Dendritic cell treated with granulocyte-macrophage colony-stimulating factor and Interleukin-4, amounts not matched to agents 40 ng/mL and 50 ng/mL, for 4 days (primary cell): Measurements from ENCODE around the gene TNFSF10.
"Not testable (repeated sequence)": the region's sequence is repeated elsewhere in the genome, so short reads cannot be mapped to it uniquely, and the experiment has no call there.

Experiments
- H3K27ac Mint-ChIP-seq: one replicate; pipeline ENCODE4 v1.8.0; 2022; ENCODE audit warnings: mild to moderate bottlenecking, mixed read lengths
- H3K27me3 Mint-ChIP-seq: one replicate; pipeline ENCODE4 v1.8.0; 2022; ENCODE audit warnings: mild to moderate bottlenecking, mixed read lengths
- H3K36me3 Mint-ChIP-seq: one replicate; pipeline ENCODE4 v1.8.0; 2022; ENCODE audit warnings: low read depth, mixed read lengths
- H3K4me1 Mint-ChIP-seq: one replicate; pipeline ENCODE4 v1.8.0; 2022; ENCODE audit warnings: low read depth, mixed read lengths
- H3K4me3 Mint-ChIP-seq: one replicate; pipeline ENCODE4 v1.8.0; 2022; ENCODE audit warnings: mild to moderate bottlenecking, moderate library complexity, mixed read lengths
- H3K9me3 Mint-ChIP-seq: one replicate; pipeline ENCODE4 v1.8.0; 2022; ENCODE audit warnings: mixed read lengths
- intact Hi-C: fragments of 100-400 bp; cut with micrococcal nuclease; formaldehyde crosslinking; loops from one replicate; pipeline ENCODE4 v1.15.0; 2022

TNFSF10 gene

DNA sequence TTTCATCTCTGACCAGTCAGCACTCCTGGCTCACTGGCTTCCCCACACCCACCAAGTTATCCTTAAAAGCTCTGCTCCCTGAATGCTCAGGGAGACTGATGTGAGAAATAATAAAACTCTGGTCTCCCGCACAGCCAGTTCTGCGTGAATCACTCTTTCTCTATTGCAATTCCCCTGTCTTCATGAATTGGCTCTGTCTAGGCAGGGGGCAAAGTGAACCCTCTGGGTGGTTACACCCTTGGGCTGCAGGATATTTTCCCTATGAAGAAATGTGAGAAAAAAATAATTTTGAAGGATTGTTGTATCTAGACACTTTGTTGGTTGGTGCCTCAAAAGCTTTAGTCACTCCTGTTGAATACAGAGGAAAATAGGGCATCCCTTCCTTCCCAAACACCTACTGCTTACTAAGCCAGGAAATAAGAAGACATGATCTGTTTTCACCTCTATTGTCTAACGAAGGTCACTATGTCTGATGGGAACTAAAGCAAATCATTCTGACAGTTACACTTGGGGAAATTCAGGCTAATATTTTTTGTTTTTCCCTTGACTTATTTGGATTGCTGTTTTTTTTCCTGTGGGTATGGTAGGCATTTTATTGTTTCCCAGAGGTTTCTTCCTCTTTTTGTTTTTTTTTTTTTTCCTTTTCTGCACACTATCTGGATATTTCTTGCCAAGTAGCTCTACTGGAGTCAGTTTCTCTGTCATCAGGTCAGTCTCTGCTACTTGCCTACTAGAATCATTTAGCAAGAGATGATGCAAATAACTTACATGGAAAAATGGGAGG lies 15.3 kb upstream of the TNFSF10 start:
- no peaks in the 10 kb centered on the region for H3K36me3 Mint-ChIP-seq
- intact Hi-C loops: no loop called here
- H3K9me3 Mint-ChIP-seq: no peaks in the 10 kb centered on the region
- H3K4me3 Mint-ChIP-seq: no peak overlapping the region
- peaks cover 25% of the 10 kb centered on the region for H3K4me1 Mint-ChIP-seq
- peaks cover 4% of the 10 kb centered on the region for H3K27me3 Mint-ChIP-seq
- H3K27ac Mint-ChIP-seq: peak overlapping the region; percentile 41

DNA sequence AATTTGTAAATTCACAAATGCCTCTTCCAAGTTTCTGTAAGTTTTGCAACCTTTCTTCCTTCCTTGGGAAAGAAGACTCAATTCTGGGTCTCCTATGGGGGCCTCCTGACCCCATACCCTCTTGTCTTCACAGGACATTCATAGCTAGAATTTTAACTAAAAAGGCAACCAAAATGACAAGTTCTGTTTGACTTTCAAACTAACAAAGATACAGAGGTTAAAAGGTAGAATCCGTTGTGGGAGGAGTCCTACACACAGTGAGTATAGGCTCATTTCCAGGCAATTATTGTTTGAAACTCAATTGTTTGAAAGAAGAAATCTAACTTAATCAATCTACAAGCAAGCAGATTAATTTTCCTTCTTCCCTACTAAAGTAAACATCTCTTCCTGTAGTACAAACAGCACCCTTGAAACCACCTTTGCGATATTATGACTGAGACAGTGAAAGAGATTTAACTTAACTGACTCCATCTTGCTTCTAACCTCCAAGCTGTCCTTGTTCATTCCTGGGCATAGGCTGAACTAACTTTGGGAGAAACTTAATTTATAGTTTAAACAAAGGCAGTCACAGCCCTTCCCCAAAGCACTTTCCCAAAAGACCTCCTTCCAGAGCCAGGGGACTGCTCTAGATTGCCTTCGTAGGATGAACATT lies 14.4 kb upstream of the TNFSF10 start:
- H3K27me3 Mint-ChIP-seq: peaks cover 4% of the 10 kb centered on the region
- H3K4me1 Mint-ChIP-seq: peaks cover 25% of the 10 kb centered on the region
- no peaks in the 10 kb centered on the region for H3K9me3 Mint-ChIP-seq
- no peak overlapping the region for H3K27ac Mint-ChIP-seq
- no peaks in the 10 kb centered on the region for H3K36me3 Mint-ChIP-seq
- intact Hi-C loops: no loop called here
- H3K4me3 Mint-ChIP-seq: no peak overlapping the region

DNA sequence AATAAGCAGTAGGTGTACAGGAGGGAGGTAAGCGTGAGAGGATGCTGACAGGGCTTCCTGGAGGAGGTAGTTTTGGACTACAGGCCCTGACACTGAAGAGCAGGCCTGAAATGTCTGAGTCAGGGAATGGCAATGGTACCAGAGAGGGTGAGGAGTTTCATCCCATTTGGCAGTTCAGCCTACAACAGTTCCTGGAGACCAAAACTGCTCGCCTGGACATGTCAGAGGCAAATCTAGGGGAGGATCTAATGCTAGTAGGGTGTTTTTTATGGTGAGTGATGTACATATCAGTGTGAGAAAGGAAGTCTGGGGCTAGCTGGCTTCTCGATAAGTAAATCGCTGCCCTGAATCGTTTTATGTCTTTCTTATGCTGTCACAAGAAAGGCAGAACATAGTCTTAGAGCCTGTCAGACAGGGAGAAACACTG lies 13.8 kb upstream of the TNFSF10 start:
- Mint-ChIP-seq H3K4me1 (peaks cover 25% of the 10 kb centered on the region), H3K4me3 (no peak overlapping the region), H3K36me3 (no peaks in the 10 kb centered on the region), H3K27me3 (peaks cover 4% of the 10 kb centered on the region), H3K9me3 (no peaks in the 10 kb centered on the region), H3K27ac (peak overlapping the region; percentile 6)
- intact Hi-C loops: no loop called here

DNA sequence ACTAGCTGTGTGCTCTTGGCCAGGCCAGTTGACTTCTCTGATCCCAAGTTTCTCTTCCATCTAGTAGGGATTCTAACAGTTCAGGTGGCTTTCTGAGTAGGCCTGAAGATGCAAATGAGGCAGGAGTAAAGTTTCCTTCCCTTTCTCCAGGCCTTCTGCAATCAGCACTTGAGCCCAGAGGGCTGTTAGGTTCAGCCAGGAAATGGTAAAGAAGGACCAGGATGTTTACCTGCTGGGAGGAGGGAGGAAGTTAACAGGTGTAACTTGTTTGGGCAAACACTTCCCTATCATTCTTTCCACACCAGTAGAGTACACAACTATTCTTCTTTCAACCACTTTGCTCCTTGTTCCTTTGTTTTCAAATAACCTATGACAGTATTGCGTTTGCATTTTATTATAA lies 13.3 kb upstream of the TNFSF10 start:
- H3K27me3 Mint-ChIP-seq: peaks cover 4% of the 10 kb centered on the region
- H3K4me3 Mint-ChIP-seq: no peak overlapping the region
- peak overlapping the region; percentile 6 for H3K27ac Mint-ChIP-seq
- no peaks in the 10 kb centered on the region for H3K9me3 Mint-ChIP-seq
- intact Hi-C loops: no loop called here
- no peaks in the 10 kb centered on the region for H3K36me3 Mint-ChIP-seq
- peaks cover 25% of the 10 kb centered on the region for H3K4me1 Mint-ChIP-seq

DNA sequence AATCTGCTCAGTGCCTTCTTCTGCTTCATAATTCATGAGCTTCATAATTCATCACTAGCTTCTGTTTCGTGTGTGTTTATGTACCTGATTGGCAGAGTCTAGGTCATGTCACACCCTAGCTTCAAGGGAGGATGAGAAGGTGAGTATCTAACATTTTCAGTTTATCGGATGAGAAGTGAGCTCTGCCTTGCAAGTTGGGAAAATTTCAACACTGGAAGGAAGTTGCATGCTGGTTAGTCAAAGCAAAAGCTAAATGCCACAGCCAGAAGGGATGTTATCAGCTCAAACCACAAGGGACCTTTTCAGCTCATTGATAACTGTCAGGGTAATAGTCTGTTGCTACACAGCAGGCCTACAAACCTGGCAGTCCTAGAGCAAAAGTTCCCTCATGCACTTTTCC lies 7.3 kb upstream of the TNFSF10 start:
- H3K27ac Mint-ChIP-seq: peak overlapping the region; percentile 64
- no peaks in the 10 kb centered on the region for H3K36me3 Mint-ChIP-seq
- intact Hi-C loops: loop anchor here (5.0 kb wide), 1 partner anchor 33 kb away; no protein-coding TSS in a partner anchor
- H3K4me1 Mint-ChIP-seq: peaks cover 9% of the 10 kb centered on the region
- H3K27me3 Mint-ChIP-seq: no peaks in the 10 kb centered on the region
- H3K9me3 Mint-ChIP-seq: no peaks in the 10 kb centered on the region
- H3K4me3 Mint-ChIP-seq: no peak overlapping the region

DNA sequence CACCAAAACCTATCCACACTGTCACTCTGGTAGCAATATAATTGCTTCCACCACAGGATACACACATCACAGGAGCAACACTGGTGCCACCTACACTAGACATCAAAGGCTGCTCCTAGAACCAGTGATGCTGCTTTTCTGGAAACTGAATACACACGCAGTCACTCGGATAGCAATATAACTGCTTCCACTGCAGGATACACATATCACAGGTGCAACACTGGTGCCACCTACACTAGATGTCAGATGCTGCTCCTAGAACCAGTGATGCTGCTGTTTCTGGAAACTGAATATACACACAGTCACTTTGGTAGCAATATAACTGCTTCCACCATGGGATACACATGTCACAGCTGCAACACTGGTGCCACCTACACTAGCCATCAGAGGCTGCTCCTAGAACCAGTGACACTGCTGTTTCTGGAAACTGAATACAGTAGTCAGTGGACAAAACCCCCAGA lies 6.9 kb upstream of the TNFSF10 start:
- H3K9me3 Mint-ChIP-seq: no peaks in the 10 kb centered on the region

DNA sequence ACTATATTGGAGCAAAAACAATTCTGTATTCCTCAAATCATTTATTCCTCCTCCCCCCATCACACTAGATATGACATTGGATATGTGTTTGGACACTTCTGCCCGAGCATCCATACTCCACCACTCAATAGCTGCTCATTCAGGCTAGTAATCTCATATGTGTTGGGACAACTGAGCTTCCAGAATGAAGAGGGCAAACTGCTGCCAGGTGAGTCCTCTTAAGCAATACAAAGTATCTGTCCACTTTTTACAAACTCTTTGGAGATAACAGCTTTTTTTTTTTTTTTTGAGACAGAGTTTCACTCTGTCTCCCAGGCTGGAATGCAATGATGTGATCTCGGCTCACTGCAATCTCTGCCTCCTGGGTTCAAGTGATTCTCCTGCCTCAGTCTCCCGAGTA lies 5.4 kb upstream of the TNFSF10 start:
- H3K9me3 Mint-ChIP-seq: no peaks in the 10 kb centered on the region
- no peak overlapping the region for H3K4me3 Mint-ChIP-seq
- H3K27ac Mint-ChIP-seq: no peak overlapping the region
- peaks cover 18% of the 10 kb centered on the region for H3K4me1 Mint-ChIP-seq
- H3K36me3 Mint-ChIP-seq: no peaks in the 10 kb centered on the region
- intact Hi-C loops: no loop called here
- no peaks in the 10 kb centered on the region for H3K27me3 Mint-ChIP-seq

More for the DNA sequence above, 6.9 kb upstream of the TNFSF10 start:
- H3K4me1 Mint-ChIP-seq: peaks cover 9% of the 10 kb centered on the region
- peak overlapping the region; percentile 64 for H3K27ac Mint-ChIP-seq
- no peak overlapping the region for H3K4me3 Mint-ChIP-seq
- no peaks in the 10 kb centered on the region for H3K27me3 Mint-ChIP-seq
- H3K36me3 Mint-ChIP-seq: no peaks in the 10 kb centered on the region
- intact Hi-C loops: loop anchor here (5.0 kb wide), 1 partner anchor 33 kb away; no protein-coding TSS in a partner anchor

DNA sequence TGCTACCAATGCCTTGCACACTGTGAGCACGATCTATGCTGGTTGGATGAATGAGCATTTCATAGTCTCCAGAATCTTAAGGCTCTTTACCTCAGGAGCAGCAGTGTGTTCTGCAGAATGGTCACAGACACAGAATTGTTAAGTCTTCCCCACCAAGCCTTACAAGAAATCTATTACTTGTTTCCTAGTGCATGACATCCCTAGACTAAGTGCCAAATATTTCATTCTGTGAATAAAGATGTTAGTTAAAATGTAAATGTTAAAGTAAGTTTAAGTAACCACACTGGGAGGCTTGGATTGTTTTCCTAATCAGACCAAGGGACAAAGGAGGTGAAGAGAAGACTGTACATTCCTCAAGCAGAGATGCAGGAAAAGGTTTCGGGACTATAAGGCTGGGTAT lies 4.1 kb upstream of the TNFSF10 start:
- H3K9me3 Mint-ChIP-seq: no peaks in the 10 kb centered on the region
- no peak overlapping the region for H3K27ac Mint-ChIP-seq
- H3K4me1 Mint-ChIP-seq: peaks cover 26% of the 10 kb centered on the region
- intact Hi-C loops: no loop called here
- H3K27me3 Mint-ChIP-seq: no peaks in the 10 kb centered on the region
- no peak overlapping the region for H3K4me3 Mint-ChIP-seq
- H3K36me3 Mint-ChIP-seq: no peaks in the 10 kb centered on the region

DNA sequence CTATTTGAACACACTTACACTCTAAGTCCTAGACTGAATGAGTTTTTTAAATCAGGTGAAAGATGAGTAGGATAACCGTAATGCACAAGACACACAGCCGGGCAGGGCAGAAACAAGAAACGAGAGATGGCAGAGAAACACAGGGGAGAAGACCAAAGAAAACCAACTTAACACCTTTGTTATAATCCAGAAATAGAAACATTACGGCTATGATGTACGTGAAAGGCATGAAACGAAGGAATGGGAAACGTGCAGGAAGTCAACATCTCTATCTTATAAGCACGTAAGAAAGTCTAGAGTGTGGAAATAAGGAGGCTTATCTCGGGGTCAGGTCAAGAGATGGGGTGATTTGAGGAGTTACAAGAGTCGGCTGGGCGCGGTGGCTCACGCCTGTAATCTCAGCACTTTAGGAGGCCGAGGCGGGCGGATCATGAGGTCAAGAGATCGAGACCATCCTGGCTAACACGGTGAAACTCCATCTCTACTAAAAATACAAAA lies 1.9 kb upstream of the TNFSF10 start:
- no peaks in the 10 kb centered on the region for H3K27me3 Mint-ChIP-seq
- H3K27ac Mint-ChIP-seq: no peak overlapping the region
- H3K4me3 Mint-ChIP-seq: no peak overlapping the region
- peaks cover 34% of the 10 kb centered on the region for H3K4me1 Mint-ChIP-seq
- no peaks in the 10 kb centered on the region for H3K9me3 Mint-ChIP-seq
- H3K36me3 Mint-ChIP-seq: no peaks in the 10 kb centered on the region
- intact Hi-C loops: no loop called here

DNA sequence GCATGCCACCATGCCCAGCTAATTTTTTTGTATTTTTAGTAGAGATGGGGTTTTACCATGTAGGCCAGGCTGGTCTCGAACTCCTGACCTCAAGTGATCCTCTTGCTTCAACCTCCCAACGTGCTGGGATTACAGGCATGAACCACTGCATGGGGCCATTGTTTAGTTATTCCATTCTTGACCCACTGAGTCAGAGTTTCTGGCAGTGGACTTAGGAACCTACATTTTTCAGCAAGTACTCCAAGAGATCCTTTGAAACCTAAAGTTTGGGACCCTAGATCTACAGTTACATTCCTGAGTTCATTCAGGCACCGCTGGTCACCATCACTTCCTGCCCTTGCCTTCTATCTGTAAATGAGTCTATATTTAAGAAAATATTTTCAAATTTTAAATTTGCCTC lies 1.4 kb upstream of the TNFSF10 start:
- H3K4me3 Mint-ChIP-seq: no peak overlapping the region
- H3K27ac Mint-ChIP-seq: peak overlapping the region; percentile 89
- no peaks in the 10 kb centered on the region for H3K27me3 Mint-ChIP-seq

DNA sequence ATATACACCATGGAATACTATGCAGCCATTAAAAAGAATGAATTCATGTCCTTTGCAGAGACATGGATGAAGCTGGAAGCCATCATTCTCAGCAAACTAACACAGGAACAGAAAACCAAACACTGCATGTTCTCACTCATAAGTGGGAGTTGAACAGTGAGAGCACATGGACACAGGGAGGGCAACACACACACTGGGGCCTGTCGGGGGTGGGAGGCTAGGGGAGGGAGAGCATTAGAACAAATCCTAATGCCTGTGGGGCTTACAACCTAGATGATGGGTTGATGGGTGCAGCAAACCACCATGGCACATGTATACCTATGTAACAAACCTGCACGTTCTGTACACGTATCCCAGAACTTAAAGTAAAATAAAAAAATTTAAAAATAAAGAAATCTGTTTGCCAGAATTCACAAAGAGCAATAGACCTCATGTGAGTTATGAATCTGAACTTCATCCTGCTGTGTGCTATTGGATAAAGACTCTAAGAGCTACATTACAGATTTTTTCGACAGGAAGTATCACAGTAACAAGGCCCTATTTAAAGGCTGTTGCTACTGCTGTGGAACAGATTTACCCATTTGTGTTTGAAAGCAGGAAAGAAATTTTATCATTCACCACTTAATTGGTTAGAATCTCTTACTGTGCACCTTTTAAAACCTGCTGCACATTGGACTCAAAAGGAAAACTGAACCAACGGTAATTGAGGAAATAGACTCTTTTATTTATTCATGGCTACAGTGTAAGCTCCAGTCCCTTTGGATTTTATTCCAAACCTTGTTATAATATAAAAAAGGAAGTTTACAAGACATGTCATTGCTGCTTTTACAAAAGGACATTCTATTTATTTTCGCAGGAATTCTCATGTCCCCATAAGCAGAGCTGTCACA lies 1.1 kb downstream of the TNFSF10 start:
- peak overlapping the region; percentile 84 for H3K4me3 Mint-ChIP-seq
- H3K36me3 Mint-ChIP-seq, H3K9me3 Mint-ChIP-seq, intact Hi-C loops, H3K27me3 Mint-ChIP-seq: not testable (repeated sequence)
- peak overlapping the region; percentile 89 for H3K27ac Mint-ChIP-seq
- H3K4me1 Mint-ChIP-seq: peaks cover 56% of the 10 kb centered on the region

More for the DNA sequence above, 1.4 kb upstream of the TNFSF10 start:
- H3K36me3 Mint-ChIP-seq: no peaks in the 10 kb centered on the region
- no peaks in the 10 kb centered on the region for H3K9me3 Mint-ChIP-seq
- H3K4me1 Mint-ChIP-seq: peaks cover 39% of the 10 kb centered on the region
- intact Hi-C loops: no loop called here

DNA sequence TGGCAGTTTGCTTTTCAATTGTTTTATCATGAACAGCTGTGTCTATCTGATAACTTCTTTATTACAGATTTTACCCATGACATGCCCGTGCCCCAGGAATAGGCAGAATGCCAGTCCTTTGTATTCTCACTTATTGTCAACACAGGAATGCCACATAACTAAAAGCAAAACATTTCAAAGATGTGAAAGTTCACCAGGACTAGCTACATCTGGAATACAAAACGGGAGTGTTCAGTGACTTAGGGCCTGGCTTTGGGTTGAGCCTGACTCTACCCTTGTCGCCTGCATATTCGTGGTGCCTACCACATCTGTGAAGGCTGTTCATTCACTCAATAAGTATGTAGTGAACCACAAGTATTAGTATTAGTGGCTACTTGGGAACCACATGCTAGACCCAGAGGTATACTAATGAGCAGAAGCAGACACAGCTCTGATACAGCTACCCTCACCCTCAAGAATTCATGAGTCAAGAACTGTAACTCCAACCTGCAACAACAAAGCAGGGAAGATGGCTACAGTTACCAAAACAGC lies 2.9 kb downstream of the TNFSF10 start:
- H3K4me3 Mint-ChIP-seq: peak overlapping the region; percentile 34
- H3K36me3 Mint-ChIP-seq: no peaks in the 10 kb centered on the region
- no peaks in the 10 kb centered on the region for H3K27me3 Mint-ChIP-seq
- H3K27ac Mint-ChIP-seq: peak overlapping the region; percentile 51
- H3K4me1 Mint-ChIP-seq: peaks cover 73% of the 10 kb centered on the region
- no peaks in the 10 kb centered on the region for H3K9me3 Mint-ChIP-seq
- intact Hi-C loops: no loop called here

DNA sequence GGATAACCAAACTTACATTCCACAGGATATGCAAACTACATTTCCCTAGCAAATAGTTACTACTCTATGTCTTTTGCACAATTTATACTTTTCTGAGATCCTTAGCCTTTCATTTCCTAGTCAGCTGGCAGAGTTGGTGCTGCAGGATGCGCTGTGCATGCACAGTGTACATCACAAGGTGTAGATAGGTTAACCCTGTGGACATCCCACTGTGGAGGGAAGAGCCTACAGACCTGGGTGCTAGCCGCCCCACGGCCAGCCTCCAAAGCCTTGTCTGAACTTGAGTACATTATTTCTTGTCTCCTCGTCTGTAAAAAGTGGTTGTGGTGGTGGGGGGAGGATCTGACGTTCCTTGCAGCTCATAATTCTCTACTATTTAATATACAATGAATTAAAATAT lies 3.5 kb downstream of the TNFSF10 start:
- no peaks in the 10 kb centered on the region for H3K27me3 Mint-ChIP-seq

More for the DNA sequence above, 3.5 kb downstream of the TNFSF10 start:
- Mint-ChIP-seq H3K4me1 (peaks cover 79% of the 10 kb centered on the region), H3K4me3 (no peak overlapping the region), H3K9me3 (no peaks in the 10 kb centered on the region), H3K36me3 (no peaks in the 10 kb centered on the region), H3K27ac (peak overlapping the region; percentile 51)
- intact Hi-C loops: no loop called here
